Stomach (tissue), 4 donors: Measurements from ENCODE around the gene MEIOC.

Experiments used
- CTCF ChIP-seq, 7 experiments: fragments of 450-650 bp in 4 of 7; fragments of 200-600 bp in 3 of 7; sonication (generic) in 3 of 7; IDR thresholded peaks; one replicate each; pipeline ENCODE4 v1.5.1; 2016 to 2019; ENCODE audit warnings: antibody characterized with exemption in 7 of 7, control low read depth in 2 of 7, mild to moderate bottlenecking in 1 of 7
- POLR2A ChIP-seq, 4 donors: fragments of 450-650 bp; IDR thresholded peaks; one replicate each; pipeline ENCODE4 v1.6.1; 2016; ENCODE audit warnings: antibody characterized with exemption in 4 of 4, control low read depth in 2 of 4, mild to moderate bottlenecking in 1 of 4, moderate library complexity in 1 of 4

DNA sequence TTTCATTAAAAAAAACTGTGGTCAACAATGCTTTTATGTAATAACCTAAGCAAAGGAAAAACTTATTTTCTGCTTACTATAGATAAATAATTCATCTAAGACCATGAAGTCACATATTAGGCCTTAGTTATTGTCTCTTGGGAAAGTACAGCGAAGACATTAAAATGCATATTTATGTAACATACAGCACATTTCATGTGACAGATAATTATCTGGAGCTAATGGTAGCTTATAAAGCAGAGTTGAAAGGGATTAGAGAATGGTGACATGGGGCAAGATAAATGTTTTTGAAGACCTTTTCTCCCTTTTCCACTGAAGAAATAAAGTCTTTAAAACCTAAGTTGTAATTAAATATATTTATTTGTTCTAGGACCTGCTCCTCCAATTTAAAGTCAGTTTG is 9.7 kb downstream of the MEIOC start:
- TF ChIP-seq CTCF (IDR thresholded peaks at IDR 0.05) (no peak), POLR2A (IDR thresholded peaks at IDR 0.05) (no peak)
